BE2C (cell line): Measurements from ENCODE around the gene KDM2B.

Experiments
- DNase-seq: peaks from one replicate; pipeline ENCODE4 v3.0.0-alpha.2; 2020
- H3K27me3 ChIP-seq: fragments of 250-450 bp; sonication (Bioruptor Pico); 2 replicates; pipeline ENCODE4 v1.5.1; 2020; ENCODE audit warnings: mild to moderate bottlenecking
- H3K36me3 ChIP-seq: fragments of 250-450 bp; sonication (Bioruptor Pico); 2 replicates; pipeline ENCODE4 v1.5.1; 2020; ENCODE audit warnings: mild to moderate bottlenecking
- H3K4me1 ChIP-seq: fragments of 250-450 bp; sonication (Bioruptor Pico); 2 replicates; pipeline ENCODE4 v1.5.1; 2020
- H3K4me3 ChIP-seq: 2 replicates; pipeline ENCODE4 v1.5.1; 2011; ENCODE audit warnings: low read depth, low read length
- H3K9me3 ChIP-seq: fragments of 250-450 bp; sonication (Bioruptor Pico); 2 replicates; pipeline ENCODE4 v1.5.1; 2020
- CTCF ChIP-seq: IDR thresholded peaks from 2 replicates; pipeline ENCODE4 v1.5.1; 2012; ENCODE audit warnings: mild to moderate bottlenecking, low read depth, low read length

KDM2B gene

GRCh38 chr12:121451961-121452339 lies 128.9 kb downstream of the KDM2B start:
- H3K4me3 ChIP-seq, result no peak overlapping the region

GRCh38 chr12:121448771-121449315 lies 132.0 kb downstream of the KDM2B start:
- H3K9me3 ChIP-seq, result no peaks in the 10 kb centered on the region
- H3K36me3 ChIP-seq, result peaks cover 24% of the 10 kb centered on the region
- TF ChIP-seq CTCF, result no peak
- DNase-seq, result no peak
- no peaks in the 10 kb centered on the region for H3K27me3 ChIP-seq
- no peaks in the 10 kb centered on the region; the same call in 1 of the 2 replicates for H3K4me1 ChIP-seq
- no peak overlapping the region for H3K4me3 ChIP-seq

More at GRCh38 chr12:121451961-121452339, 128.9 kb downstream of the KDM2B start:
- TF ChIP-seq CTCF, result no peak
- H3K27me3 ChIP-seq, result no peaks in the 10 kb centered on the region
- peaks cover 16% of the 10 kb centered on the region for H3K36me3 ChIP-seq
- no peak for DNase-seq
- no peaks in the 10 kb centered on the region for H3K9me3 ChIP-seq
- no peaks in the 10 kb centered on the region; the same call in 1 of the 2 replicates for H3K4me1 ChIP-seq

DNA sequence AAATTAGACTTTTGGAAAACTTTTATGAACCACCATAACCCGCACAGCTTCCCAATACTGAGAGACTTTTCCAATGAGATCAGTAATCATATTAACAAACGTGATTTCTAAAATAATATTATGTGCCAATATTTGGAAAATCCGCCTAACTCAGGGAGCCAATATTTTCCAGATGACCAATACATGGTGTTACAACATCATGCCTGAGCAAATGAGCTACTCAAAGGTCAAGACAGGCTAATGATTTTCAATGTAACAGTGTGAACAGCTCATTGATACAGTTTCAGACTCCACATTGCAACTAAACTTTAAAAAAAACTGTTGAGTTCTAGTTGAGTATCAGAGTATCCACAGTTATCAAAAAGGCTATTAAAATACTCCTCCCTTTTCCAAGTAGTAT lies 134.1 kb downstream of the KDM2B start:
- Histone ChIP-seq H3K36me3 (peaks cover 30% of the 10 kb centered on the region), H3K4me3 (no peak overlapping the region), H3K27me3 (no peaks in the 10 kb centered on the region), H3K9me3 (no peaks in the 10 kb centered on the region), H3K4me1 (no peaks in the 10 kb centered on the region; the same call in 1 of the 2 replicates)
- no peak for TF ChIP-seq CTCF
- DNase-seq, result no peak

GRCh38 chr12:121444842-121445202 lies 136.0 kb downstream of the KDM2B start:
- H3K4me3 ChIP-seq, result no peak overlapping the region
- no peaks in the 10 kb centered on the region; the same call in 1 of the 2 replicates for H3K4me1 ChIP-seq
- H3K9me3 ChIP-seq, result no peaks in the 10 kb centered on the region
- DNase-seq, result no peak
- H3K27me3 ChIP-seq, result no peaks in the 10 kb centered on the region
- TF ChIP-seq CTCF, result no peak
- peaks cover 45% of the 10 kb centered on the region for H3K36me3 ChIP-seq

DNA sequence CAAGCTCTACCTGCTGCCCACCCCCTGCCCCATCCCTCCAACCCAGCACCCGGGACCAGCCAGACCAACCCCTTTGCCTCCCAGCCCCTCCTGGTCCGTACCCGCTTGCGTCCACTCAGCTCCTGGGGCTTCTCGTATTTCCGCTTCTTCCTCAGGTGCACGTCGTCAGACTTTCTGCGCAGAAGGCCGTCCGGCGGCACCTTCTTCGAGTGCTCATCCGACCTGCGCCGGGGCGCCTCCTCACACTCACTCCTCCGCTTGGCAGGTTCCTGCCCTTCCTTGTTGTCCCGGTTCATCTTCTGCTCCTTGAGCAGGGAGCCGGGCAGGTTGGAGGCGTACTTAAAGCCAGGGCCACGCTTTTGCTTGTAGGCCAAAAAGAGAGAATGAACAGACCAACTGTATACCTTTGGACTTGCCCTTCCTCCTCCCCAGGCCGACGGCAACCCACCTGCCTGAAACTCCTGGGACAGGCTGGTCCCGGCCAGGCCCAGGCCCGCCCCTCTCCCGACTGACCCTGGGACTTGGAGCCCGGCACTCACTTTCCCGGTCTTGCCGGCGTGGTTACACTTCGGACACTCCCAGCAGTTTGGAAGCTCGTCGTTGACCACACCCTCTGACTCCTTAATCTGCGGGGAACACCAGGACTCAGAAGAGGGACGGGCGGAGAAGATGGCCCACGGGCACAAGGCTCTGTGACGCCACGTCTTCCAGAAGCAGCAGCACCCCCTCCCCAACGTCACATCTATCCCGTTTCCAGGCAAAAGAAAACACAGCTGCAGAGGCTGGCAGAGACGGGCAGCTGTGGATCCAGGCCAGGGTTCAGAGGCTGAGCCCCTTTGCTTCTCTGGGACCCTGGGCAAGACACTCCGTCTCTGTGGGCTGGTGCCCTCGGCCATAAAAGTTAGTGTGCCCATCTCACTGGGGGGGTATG lies 136.6 kb downstream of the KDM2B start:
- H3K9me3 ChIP-seq, result no peaks in the 10 kb centered on the region
- DNase-seq, result no peak
- H3K27me3 ChIP-seq, result no peaks in the 10 kb centered on the region
- no peak for TF ChIP-seq CTCF
- H3K36me3 ChIP-seq, result peaks cover 49% of the 10 kb centered on the region
- no peaks in the 10 kb centered on the region; the same call in 1 of the 2 replicates for H3K4me1 ChIP-seq
- no peak overlapping the region for H3K4me3 ChIP-seq
